ENCODE measurements around the gene EIF4E1B.

EIF4E1B gene

DNA sequence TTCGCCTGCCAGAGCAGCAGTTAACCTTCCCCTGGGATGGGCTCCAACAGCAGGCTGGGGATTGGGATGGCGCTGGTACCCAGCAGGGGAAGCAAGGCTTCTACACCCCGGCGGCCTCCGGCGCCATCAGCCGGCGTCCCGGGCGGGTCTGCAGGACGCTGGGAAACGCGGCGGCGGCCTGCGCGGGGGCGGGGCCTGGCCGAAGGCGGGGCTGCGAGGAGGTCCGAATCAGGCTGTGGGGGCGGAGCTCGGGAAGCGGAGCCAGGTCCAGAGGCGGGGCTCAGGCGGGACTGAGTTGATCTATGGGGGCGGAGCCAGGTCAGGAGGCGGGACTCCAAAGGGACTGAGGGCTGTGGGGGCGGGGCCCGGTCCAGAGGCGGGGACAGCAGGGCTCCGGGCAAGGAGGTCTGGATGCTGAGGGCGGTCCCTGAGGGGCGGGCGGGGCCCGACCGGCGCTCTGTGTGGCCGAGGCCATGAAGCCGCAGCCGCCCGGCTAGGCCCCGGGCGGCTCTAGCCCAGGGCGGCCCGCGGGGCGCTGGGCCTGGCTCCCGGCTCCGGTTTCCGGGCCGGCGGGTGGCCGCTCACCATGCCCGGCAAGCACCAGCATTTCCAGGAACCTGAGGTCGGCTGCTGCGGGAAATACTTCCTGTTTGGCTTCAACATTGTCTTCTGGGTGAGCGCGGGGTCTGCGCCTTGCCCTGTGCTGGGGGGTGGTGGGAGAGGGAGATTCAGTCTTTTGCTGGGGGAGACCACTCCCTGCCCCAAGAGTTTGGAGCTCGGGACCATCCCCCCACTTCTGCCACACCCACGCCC, 16.8 kb downstream of the EIF4E1B start, which contains the start of gene TSPAN17:
Gene TSPAN17, plus strand, starts transcription at position 455 of the 813 bp plus-strand sequence. Its CDS starts 132 bp downstream, at position 587.
- peak; percentile 99 for DNase-seq (ENCODE audit: low read depth)

DNA sequence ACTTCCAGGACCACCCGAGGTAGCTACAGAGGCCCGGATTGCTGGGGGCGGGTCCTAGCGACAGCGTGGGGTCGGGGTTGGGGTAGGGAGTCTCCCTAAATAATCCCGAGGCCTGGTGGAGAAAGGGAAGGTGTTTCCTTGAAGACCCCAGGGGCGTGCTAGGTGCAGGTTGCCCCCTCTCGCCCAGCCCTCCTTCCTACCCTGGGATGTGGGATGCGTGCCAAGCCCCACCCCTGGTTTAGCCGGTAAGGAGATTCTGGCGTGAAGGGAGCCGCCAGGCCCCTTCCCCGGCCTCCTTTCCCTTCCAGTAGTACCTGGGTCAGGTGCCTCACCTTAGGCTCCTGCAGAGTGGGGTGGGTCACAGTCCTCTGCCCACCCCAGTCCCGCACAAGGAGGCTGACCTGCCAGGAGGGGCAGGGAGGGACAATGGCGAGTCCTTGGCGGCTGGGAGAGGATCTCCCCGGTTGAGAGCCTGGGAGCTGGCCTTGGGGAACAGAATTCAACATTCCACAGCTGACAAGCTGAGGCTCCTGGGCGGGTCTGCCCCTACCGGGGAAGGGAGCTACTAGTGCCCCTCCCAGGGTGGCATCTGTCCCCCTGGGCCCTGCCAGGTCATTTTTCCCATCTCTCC, 17.5 kb downstream of the EIF4E1B start:
- no peak for DNase-seq (ENCODE audit: low read depth)

DNA sequence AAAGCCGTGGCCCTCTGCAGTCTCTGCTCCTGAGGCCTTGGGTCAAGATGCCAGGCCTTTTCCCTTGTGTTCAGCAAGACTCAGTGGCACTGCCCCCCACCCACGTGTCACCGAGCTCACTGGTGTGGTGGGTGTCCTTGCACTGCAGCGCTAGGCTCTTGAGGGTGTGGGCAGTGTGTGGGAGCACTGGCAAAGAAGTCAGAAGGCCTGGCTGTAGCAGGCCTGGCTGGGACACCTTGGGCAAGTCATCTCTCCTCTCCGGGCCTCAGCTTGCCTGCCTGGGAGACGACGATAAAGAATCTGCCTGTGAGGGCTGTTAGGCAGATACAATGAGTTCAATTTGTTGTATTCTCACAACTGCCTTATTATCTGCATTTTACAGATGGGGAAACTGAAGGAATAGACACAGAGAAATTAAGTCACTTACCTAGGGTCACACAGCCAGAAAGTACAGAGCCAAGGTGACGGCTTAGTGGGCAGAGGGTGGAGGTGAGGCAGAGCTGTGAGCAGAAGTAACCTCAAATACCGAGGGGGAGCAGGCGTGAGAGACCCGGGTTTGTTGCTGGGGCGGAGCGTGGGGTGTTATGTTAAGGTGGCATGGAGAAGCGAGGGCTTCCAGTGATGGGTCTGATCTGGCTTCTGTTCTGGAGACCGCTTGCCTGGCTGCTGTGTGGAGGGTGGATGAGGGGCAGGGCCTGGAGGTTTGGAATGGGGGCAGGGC, 18.2 kb downstream of the EIF4E1B start:
- DNase-seq (ENCODE audit: low read depth): no peak

- DNase-seq (ENCODE audit: low read depth): no peak
Measured at GRCh38 chr5:176650354-176650884, 19.9 kb downstream of the EIF4E1B start.

GRCh38 chr5:176651472-176651980, 21.1 kb downstream of the EIF4E1B start:
- no peak for DNase-seq (ENCODE audit: low read depth)

- DNase-seq (ENCODE audit: low read depth): no peak
Measured at GRCh38 chr5:176652136-176652535, 21.7 kb downstream of the EIF4E1B start.

DNA sequence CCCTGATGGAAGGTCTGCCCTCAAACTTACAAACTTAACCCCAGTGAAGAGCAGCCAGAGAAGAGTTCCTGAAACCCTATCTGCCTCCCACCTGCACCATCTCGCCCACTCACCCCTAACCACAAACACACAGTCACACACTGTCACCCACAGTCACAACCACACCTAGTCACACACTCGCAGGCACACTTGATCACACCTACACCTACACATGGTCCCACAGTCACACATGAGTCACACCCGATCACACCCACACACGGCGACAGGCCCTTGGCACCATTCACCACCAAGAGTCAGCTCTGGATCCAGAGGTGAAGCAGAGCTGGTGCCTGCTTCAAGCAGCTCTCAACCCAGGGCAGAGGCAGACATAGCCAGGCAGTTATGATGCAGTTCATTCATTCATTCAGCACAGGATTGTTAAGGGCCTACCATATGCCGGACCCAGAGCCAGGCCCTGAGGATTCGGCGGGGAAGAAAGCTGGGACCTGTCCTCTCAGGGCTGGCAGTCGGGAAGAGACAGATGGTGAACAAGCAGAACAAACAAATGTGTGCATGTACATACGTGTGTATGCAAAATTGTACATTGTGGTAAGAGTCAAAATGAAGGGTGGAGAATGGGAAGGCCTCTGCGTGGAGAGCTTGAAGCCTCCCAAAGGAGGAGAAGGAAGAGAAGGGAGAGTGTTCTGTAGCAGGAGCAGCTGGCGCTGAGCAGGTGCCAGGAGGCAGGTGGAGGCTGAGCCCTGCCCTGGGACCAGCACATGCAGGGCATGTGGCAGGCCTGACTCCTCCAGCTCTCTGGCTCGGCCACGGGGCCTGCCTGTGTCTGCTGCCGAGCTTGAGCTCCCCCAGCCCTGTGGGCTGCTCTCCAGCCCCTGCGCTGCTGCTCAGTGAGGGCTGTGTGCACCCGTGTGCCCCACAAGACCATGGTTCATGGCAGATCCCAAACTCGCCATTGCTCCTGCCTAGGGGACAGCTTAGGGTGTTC, 23.2 kb downstream of the EIF4E1B start:
- DNase-seq (ENCODE audit: low read depth): peak; percentile 32

GRCh38 chr5:176654856-176655255, 24.4 kb downstream of the EIF4E1B start:
- DNase-seq (ENCODE audit: low read depth): no peak

DNA sequence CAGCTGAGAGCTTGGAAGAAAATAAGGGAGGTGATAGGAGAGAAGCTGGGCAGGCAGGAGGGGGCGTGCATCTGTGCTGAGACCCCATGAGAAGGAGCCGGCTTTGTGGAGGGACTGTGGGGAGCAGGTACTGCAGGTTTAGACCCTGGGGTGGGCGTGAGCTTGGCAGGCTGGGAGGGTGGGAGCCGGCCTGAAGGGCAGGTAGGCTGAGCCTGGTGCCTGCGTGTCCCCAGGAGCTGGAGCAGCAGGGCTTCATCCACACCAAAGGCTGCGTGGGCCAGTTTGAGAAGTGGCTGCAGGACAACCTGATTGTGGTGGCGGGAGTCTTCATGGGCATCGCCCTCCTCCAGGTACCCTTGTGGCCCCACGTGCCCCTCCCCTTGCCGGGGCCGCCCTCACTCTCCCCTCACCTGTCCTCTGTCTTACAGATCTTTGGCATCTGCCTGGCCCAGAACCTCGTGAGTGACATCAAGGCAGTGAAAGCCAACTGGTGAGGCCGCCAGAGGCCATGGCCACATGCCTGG, 26.1 kb downstream of the EIF4E1B start:
- no peak for DNase-seq (ENCODE audit: low read depth)

- DNase-seq (ENCODE audit: low read depth): peak; percentile 42
Measured at GRCh38 chr5:176658007-176658599, 27.6 kb downstream of the EIF4E1B start.

DNA sequence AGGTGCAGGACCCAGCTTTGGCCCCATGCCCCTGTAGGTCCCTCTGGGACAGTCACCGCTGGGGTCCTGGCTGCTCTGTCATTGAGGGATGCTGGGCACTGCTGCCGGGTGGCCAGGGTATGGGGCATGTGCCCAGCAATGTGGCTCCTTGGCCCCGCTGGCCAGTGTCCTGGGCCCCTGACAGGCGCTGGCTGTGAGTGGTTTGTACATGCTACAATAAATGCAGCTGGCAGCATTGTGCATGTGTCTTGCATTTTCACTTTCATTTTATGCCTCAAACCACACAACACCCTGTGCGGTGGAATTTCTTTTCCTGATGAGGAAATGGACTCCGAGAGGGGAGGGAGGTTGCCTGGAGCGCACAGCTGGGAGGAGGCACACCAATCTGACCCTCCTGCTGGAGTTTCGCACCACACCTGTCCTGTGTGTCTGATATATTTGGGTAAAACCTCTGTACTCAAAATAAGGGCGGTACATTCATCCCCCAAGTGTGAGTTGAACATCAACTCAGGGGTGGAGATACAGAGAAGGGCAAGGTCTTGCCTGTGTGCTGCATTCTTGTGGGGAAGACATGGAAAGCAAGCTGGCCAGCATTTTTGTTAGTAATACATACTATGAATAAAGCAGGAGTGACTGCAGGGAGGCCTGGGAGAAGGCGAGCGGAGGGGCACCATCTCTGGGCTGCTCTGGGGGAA, 28.5 kb downstream of the EIF4E1B start:
- DNase-seq (ENCODE audit: low read depth): no peak

DNA sequence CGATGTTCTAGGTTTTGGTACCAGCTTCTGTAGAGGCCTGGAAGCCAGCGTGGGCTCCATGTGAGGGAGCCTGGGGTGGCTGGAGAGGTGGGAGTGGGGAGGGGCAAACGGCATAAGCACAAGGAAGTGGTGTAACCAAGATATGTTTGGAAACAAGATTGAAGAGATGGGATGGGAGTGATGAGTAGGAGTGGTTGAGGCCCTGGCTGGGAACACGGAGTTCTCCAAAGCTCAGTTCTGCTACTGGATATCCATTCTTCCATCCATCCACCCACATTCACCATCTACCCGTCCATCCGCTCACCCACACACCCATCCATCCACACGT, 29.0 kb downstream of the EIF4E1B start:
- no peak for DNase-seq (ENCODE audit: low read depth)

GRCh38 chr5:176659860-176660461, 29.5 kb downstream of the EIF4E1B start:
- no peak for DNase-seq (ENCODE audit: low read depth)

- no peak for DNase-seq (ENCODE audit: low read depth)
Measured at GRCh38 chr5:176660530-176660859, 30.0 kb downstream of the EIF4E1B start.

DNA sequence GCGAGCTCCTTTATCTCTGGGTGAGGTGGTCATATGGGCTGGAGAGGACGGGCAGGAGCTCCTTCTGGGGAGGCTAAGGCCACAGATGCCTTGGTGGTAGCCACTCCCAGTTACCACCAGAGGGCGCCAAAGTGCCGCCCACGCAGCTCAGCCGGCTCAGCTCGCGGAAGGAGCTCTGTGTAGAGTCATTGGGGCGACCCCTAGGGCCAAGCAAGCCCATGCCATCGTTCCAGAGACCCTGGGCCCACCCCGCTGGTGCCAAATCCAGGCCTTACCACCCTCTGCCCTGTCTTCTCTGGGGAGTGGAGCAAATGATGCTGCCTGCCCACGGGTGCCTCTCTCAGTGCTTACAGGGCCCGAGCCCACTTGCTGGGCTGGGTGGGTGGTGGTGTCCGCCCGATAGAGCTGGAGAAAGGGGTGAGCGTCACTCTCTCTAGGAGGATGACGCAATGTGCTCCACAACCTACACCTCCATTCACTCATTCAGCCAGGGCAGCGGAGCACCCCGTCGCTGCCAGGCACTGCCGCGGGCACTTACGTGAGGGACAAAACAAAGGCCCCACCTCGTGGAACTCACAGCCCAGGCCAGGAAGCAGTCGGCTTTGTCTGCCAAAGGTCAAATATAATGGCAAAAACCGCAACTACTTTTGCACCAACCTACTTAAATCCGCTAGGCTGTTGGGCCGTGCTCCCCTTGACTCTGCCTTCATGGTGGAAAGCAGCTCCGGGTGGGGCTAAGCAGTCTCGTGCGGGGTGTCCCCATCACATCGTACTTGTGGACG, 30.6 kb downstream of the EIF4E1B start:
- DNase-seq (ENCODE audit: low read depth): peak; percentile 61

DNA sequence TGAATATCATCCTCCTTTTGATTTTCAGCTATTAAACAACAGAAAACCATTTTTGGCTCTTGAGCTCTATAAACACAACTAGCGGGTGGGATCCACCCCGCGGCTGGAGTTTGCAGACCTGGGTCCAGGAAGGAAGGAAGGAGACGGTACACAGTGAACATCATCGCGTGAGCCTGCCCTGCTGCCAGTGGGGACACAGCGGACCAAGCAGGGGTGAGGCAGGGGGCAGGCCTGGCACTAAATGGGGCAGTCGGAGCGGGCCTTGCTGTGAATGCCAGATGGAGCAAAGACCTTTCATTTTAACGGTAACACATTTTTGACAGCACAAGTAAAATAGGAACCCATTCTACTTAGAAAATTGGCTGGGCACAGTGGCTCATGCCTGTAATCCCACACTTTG, 31.2 kb downstream of the EIF4E1B start:
- no peak for DNase-seq (ENCODE audit: low read depth)

- DNase-seq (ENCODE audit: low read depth): no peak
Measured at GRCh38 chr5:176662371-176663333, 32.2 kb downstream of the EIF4E1B start.

DNA sequence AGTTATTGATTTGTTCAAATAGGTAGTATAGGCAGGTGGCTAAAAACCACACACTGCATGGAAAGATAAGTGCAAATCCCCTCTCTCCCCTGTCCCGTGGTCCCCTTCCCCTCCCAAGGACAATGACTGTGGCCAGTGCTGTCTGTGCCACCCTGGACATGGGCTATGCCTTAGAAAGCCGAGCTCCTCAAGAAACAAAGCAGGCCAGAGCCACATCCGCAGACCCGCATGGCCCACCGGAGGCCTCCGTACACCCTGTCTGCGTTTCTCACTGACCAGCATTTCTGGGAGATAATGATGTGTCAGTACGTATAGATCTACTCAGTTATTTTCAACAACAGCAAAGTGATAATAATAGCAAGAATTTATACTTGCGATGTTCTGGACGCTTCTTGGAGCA, 33.1 kb downstream of the EIF4E1B start:
- DNase-seq (ENCODE audit: low read depth): no peak
